Measurements from ENCODE around the gene FZD7. TPM values are rescaled to one million over a fixed set of nuclear protein-coding genes. Genes with fewer than 3 reads are reported as not detected.

FZD7 gene
- total and polyA plus RNA-seq, 2 of the 8 experiments (the other 6 are each of a cell fraction or from before 2014, with no cell fraction given) = 176 to 246 TPM

- no peak overlapping the region for H3K27ac ChIP-seq (ENCODE audit: low read depth, low read length)
Observed at GRCh38 chr2:201990069-201990468, 43.6 kb upstream of the FZD7 start.

More at GRCh38 chr2:201990069-201990468, 43.6 kb upstream of the FZD7 start:
- Histone ChIP-seq H3K56ac (replicated peaks; ENCODE audit: insufficient read length, low read depth, low read length) (no peak overlapping the region), H3K79me2 (ENCODE audit: control insufficient read depth in 1 of 2, insufficient read depth in 2 of 2, low read length in 2 of 2) (no peaks in the 10 kb centered on the region), H3K4me1 (replicated peaks in 1 of 4; ENCODE audit: control insufficient read depth in 3 of 4, insufficient read depth in 4 of 4, low read length in 3 of 4) (peaks cover 0 to 13% (median 4%) of the 10 kb centered on the region in 4 experiments; a peak in 5 of 7 replicates), H3K4me3 (ENCODE audit: extremely low read depth in 1 of 4, insufficient read depth in 2 of 4, low read depth in 3 of 4, low read length in 4 of 4) (no peak overlapping the region), H2BK20ac (ENCODE audit: low read length) (no peak overlapping the region), H4K91ac (replicated peaks; ENCODE audit: insufficient read length, low read length) (no peak overlapping the region), H2AK5ac (ENCODE audit: low read depth, low read length) (no peak overlapping the region), H3K9ac (replicated peaks in 1 of 4; ENCODE audit: extremely low read depth in 1 of 4, low read depth in 3 of 4, low read length in 3 of 4) (no peak overlapping the region), H3K23me2 (ENCODE audit: low read depth, low read length) (no peaks in the 10 kb centered on the region), H4K5ac (ENCODE audit: insufficient read length, low read depth, low read length) (no peak overlapping the region), H2BK15ac (ENCODE audit: low read length) (no peak overlapping the region; the same call in 1 of the 2 replicates), H3K4ac (replicated peaks; ENCODE audit: insufficient read length, low read depth, low read length) (no peak overlapping the region), H2AFZ (ENCODE audit: low read length) (no peak overlapping the region), H3K18ac (ENCODE audit: extremely low read depth, low read length) (no peak overlapping the region), H4K20me1 (replicated peaks in 1 of 2; ENCODE audit: control insufficient read depth in 1 of 2, insufficient read depth in 2 of 2, low read length in 2 of 2) (no peaks in the 10 kb centered on the region), H4K8ac (ENCODE audit: extremely low read depth, insufficient read depth, low read length) (no peak overlapping the region), H2BK12ac (ENCODE audit: low read depth, low read length) (peak overlapping the region; percentile 71; the same call in 1 of the 2 replicates), H3K23ac (ENCODE audit: insufficient read length) (no peak overlapping the region), H3K27me3 (replicated peaks in 1 of 4; ENCODE audit: control insufficient read depth in 3 of 4, extremely low read depth in 1 of 4, insufficient read depth in 3 of 4, low read length in 3 of 4) (no peaks in the 10 kb centered on the region), H2BK5ac (ENCODE audit: low read depth, low read length) (no peak overlapping the region), H3K79me1 (ENCODE audit: low read depth, low read length) (no peaks in the 10 kb centered on the region), H3K36me3 (ENCODE audit: control insufficient read depth in 2 of 4, insufficient read depth in 4 of 4, low read length in 3 of 4) (no peaks in the 10 kb centered on the region), H2BK120ac (replicated peaks; ENCODE audit: low read depth, low read length) (no peak overlapping the region), H3K4me2 (ENCODE audit: insufficient read depth in 1 of 2, low read depth in 2 of 2, low read length in 2 of 2) (no peak overlapping the region), H3K14ac (ENCODE audit: insufficient read length) (no peak overlapping the region), H3K9me3 (ENCODE audit: insufficient read depth in 2 of 2, low read depth in 1 of 2, low read length in 1 of 2) (no peaks in the 10 kb centered on the region)
- CTCF ChIA-PET (ENCODE audit: partially characterized antibody) = interaction anchor here (1.1 to 1.3 kb wide), 4 partner anchors 13 to 129 kb away, joined by 3 to 5 read pairs (median 4); no protein-coding TSS in a partner anchor
- DNase-seq (ENCODE audit: low read depth in 1 of 2, low spot score in 2 of 2) = no peak
- POLR2A ChIA-PET (ENCODE audit: partially characterized antibody) = interaction anchor here (0.8 to 1.0 kb wide), 2 partner anchors 9 to 12 kb away, joined by 3 read pairs; no protein-coding TSS in a partner anchor
- TF ChIP-seq YY1 (IDR thresholded peaks at IDR 0.05; ENCODE audit: low read depth, low read length) (no peak), SUZ12 (IDR thresholded peaks at IDR 0.05; ENCODE audit: low read length) (no peak), EZH2 (IDR thresholded peaks at IDR 0.05; ENCODE audit: low read depth, low read length, severe bottlenecking) (no peak), POU5F1 (IDR thresholded peaks at IDR 0.05; ENCODE audit: low read depth, low read length) (no peak)
- TF ChIP-seq, protein P1, sequence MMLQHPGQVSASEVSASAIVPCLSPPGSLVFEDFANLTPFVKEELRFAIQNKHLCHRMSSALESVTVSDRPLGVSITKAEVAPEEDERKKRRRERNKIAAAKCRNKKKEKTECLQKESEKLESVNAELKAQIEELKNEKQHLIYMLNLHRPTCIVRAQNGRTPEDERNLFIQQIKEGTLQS (IDR thresholded peaks at IDR 0.05; ENCODE audit: insufficient read depth, low read depth, low read length) = no peak
- FAIRE-seq = no peak
- 98% methylated on average over 2 of the region's 2 CpGs; no CpG with 5 or more reads in 1 of the 2 experiments for WGBS, 2 experiments (ENCODE audit: extremely low coverage in 1 of 2, insufficient coverage in 1 of 2, insufficient read length in 1 of 2, insufficient replicate concordance in 2 of 2, low coverage in 1 of 2, low lambda C conversion rate in 2 of 2, missing lambda C conversion rate in 1 of 2)

Measured in H1 (cell line).